ENCODE measurements around the gene TMEM255B. TPM values are rescaled to one million over a fixed set of nuclear protein-coding genes. Genes with fewer than 3 reads are reported as not detected.

TMEM255B gene
- total RNA-seq, 4 donors from 2014 or later, result 2.0 to 4.8 (median 3.4) TPM

DNA sequence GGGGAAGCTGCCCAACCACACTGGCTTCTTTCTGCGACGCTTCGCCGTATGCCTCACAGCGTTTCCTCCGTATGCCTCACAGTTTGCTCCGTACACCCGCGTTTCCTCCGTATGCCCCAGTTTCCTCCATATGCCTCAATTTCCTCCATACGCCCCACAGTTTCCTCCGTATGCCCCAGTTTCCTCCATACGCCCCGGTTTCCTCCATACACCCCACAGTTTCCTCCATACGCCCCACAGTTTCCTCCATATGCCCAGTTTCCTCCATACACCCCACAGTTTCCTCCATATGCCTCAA is 82.3 kb downstream of the TMEM255B start:
- no peak for TF ChIP-seq POLR2A (IDR thresholded peaks at IDR 0.05)
- no peak for TF ChIP-seq CTCF (IDR thresholded peaks at IDR 0.05)
- no peak for DNase-seq (ENCODE audit: low spot score in 2 of 2)
- no peak overlapping the region for H3K4me3 ChIP-seq (ENCODE audit: low read depth, poor library complexity, severe bottlenecking)
- intact Hi-C loops (cut with DNase I; ENCODE audit: low total_unique reads), result no loop called here
- 64 to 65% methylated on average over 15 of the region's 15 CpGs for WGBS, 2 donors

GRCh38 chr13:113842336-113843062 is 83.5 kb downstream of the TMEM255B start:
- H3K4me3 ChIP-seq (ENCODE audit: low read depth, poor library complexity, severe bottlenecking), result no peak overlapping the region
- WGBS, 2 donors, result 94 to 98% methylated on average over 28 to 29 of the region's 29 CpGs
- TF ChIP-seq POLR2A (IDR thresholded peaks at IDR 0.05), result no peak
- no peak for TF ChIP-seq CTCF (IDR thresholded peaks at IDR 0.05)
- no peak for DNase-seq (ENCODE audit: low spot score in 2 of 2)
- intact Hi-C loops (cut with DNase I; ENCODE audit: low total_unique reads), result no loop called here

- no peak for DNase-seq (ENCODE audit: low spot score in 2 of 2)
- intact Hi-C loops (cut with DNase I; ENCODE audit: low total_unique reads), result no loop called here
- TF ChIP-seq CTCF (IDR thresholded peaks at IDR 0.05), result no peak
- TF ChIP-seq POLR2A (IDR thresholded peaks at IDR 0.05), result no peak
- whole genome bisulfite sequencing, 2 donors, result 93% methylated on average over 30 of the region's 30 CpGs
- no peak overlapping the region for H3K4me3 ChIP-seq (ENCODE audit: low read depth, poor library complexity, severe bottlenecking)
Measured at GRCh38 chr13:113843063-113843654, 84.1 kb downstream of the TMEM255B start.

- no peak for DNase-seq (ENCODE audit: low spot score in 2 of 2)
Measured at GRCh38 chr13:113843864-113844556, 85.0 kb downstream of the TMEM255B start.

DNA sequence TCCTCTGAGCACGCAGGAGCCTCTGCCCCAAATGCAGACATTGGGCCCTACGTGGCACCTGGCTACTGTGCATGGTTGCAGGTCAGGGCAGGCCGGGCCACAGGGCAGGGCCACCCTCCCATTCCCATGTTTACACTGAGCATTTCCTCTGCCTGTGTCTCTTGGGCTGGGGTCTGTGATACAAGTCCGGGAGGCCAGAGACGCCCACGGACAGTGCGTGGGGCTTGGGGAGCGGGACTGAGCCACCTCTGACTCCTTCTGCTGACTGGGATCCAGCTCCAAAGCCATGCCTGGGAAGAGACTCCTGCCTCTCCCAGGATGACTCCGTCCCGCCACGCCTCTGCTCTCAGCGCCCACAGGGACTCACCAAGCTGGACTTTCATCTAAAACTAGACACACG is 86.0 kb downstream of the TMEM255B start:
- no peak for TF ChIP-seq CTCF (IDR thresholded peaks at IDR 0.05)
- no peak for TF ChIP-seq POLR2A (IDR thresholded peaks at IDR 0.05)
- intact Hi-C loops (cut with DNase I; ENCODE audit: low total_unique reads), result no loop called here
- DNase-seq (ENCODE audit: low spot score in 2 of 2), result no peak
- H3K4me3 ChIP-seq (ENCODE audit: low read depth, poor library complexity, severe bottlenecking), result no peak overlapping the region
- WGBS, 2 donors, result 56 to 58% methylated on average over 9 to 13 of the region's 13 CpGs

More at GRCh38 chr13:113843864-113844556, 85.0 kb downstream of the TMEM255B start:
- no peak for TF ChIP-seq POLR2A (IDR thresholded peaks at IDR 0.05)
- TF ChIP-seq CTCF (IDR thresholded peaks at IDR 0.05), result no peak
- 80% methylated on average over 26 of the region's 26 CpGs for WGBS, 2 donors
- intact Hi-C loops (cut with DNase I; ENCODE audit: low total_unique reads), result no loop called here
- H3K4me3 ChIP-seq (ENCODE audit: low read depth, poor library complexity, severe bottlenecking), result no peak overlapping the region
